SHP77 (cell line): ENCODE data around the gene AKAP14.
"Not testable (repeated sequence)": the region's sequence is repeated elsewhere in the genome, so short reads cannot be mapped to it uniquely, and the experiment has no call there.

Experiments used
- DNase-seq, 2 experiments: peaks; one replicate each; lab custom pipeline; 2025; lab: John Stamatoyannopoulos, UW

Gene AKAP14

GRCh38 chrX:119922391-119922790 is 26.7 kb downstream of the AKAP14 start:
- not testable (repeated sequence) for DNase-seq

- no peak for DNase-seq
Measured at GRCh38 chrX:119935215-119935874, 39.7 kb downstream of the AKAP14 start.

- DNase-seq: no peak
Measured at GRCh38 chrX:119941336-119941735, 45.6 kb downstream of the AKAP14 start.

- no peak for DNase-seq
Measured at GRCh38 chrX:119942173-119942819, 46.6 kb downstream of the AKAP14 start.

GRCh38 chrX:119942831-119943184 is 47.1 kb downstream of the AKAP14 start:
- DNase-seq: no peak

- DNase-seq: peak; percentile 62 to 76
Measured at GRCh38 chrX:119943185-119943988, 47.7 kb downstream of the AKAP14 start, which contains the start of gene NKAP. Gene NKAP (minus strand): TSS chrX:119943751. CDS start chrX:119943605, 146 bp downstream.

GRCh38 chrX:119945481-119945880 is 49.8 kb downstream of the AKAP14 start:
- DNase-seq: no peak

- no peak for DNase-seq
Measured at GRCh38 chrX:119948381-119948780, 52.7 kb downstream of the AKAP14 start.

GRCh38 chrX:119954374-119954773 is 58.7 kb downstream of the AKAP14 start:
- DNase-seq: no peak

- DNase-seq: not testable (repeated sequence)
Measured at GRCh38 chrX:119955807-119956570, 60.3 kb downstream of the AKAP14 start.

GRCh38 chrX:119960625-119961024 is 64.9 kb downstream of the AKAP14 start:
- no peak for DNase-seq

- not testable (repeated sequence) for DNase-seq
Measured at GRCh38 chrX:119966837-119967236, 71.1 kb downstream of the AKAP14 start.
